ENCODE data around the gene CDK11B. TPM values are rescaled to one million over a fixed set of nuclear protein-coding genes. Genes with fewer than 3 reads are reported as not detected.
A peak's percentile ranks its signal among the peaks of the same experiment; 100 is the strongest.

Gene CDK11B
- total and polyA plus RNA-seq, 3 experiments from 2014 or later: 18.3 to 45.6 (median 42.2) TPM

GRCh38 chr1:1612104-1612400 is 46.8 kb downstream of the CDK11B start:
- Mint-ChIP-seq H3K27me3 (no peaks in the 10 kb centered on the region), H3K36me3 (peaks cover 0 to 14% (median 0%) of the 10 kb centered on the region in 3 donors), H3K27ac (peak overlapping the region in 4 of 8 donors; percentile 18 to 74 (median 68)), H3K4me1 (peaks cover 22 to 36% (median 25%) of the 10 kb centered on the region in 3 donors), H3K4me3 (peak overlapping the region in 3 of 7 donors; percentile 7 to 88 (median 48)), H3K9me3 (peaks cover 0 to 2% (median 0%) of the 10 kb centered on the region in 5 donors)
- POLR2A ChIA-PET: interaction anchor here (0.7 kb wide), 1 partner anchor 496 kb away, joined by 3 read pairs; the partner anchor contains the start of gene C1orf159
- CTCF ChIA-PET: no interaction called here
- Histone ChIP-seq H3K9me3 (ENCODE audit: low read length) (no peaks in the 10 kb centered on the region), H3K4me1 (ENCODE audit: insufficient read depth, low read length) (peaks cover 29% of the 10 kb centered on the region), H3K36me3 (ENCODE audit: insufficient read depth, low read length) (no peaks in the 10 kb centered on the region), H3K4me3 (ENCODE audit: low read length) (no peak overlapping the region), H3K27me3 (ENCODE audit: insufficient read depth, low read length, poor library complexity, severe bottlenecking) (no peaks in the 10 kb centered on the region), H3K27ac (ENCODE audit: low read depth, low read length) (no peak overlapping the region)
- DNase-seq: no peak

- Histone ChIP-seq H3K27me3 (ENCODE audit: insufficient read depth, low read length, poor library complexity, severe bottlenecking) (no peaks in the 10 kb centered on the region), H3K4me1 (ENCODE audit: insufficient read depth, low read length) (peaks cover 27% of the 10 kb centered on the region), H3K36me3 (ENCODE audit: insufficient read depth, low read length) (no peaks in the 10 kb centered on the region), H3K4me3 (ENCODE audit: low read length) (no peak overlapping the region), H3K9me3 (ENCODE audit: low read length) (no peaks in the 10 kb centered on the region), H3K27ac (ENCODE audit: low read depth, low read length) (no peak overlapping the region)
- no peak for DNase-seq
- H3K27me3 Mint-ChIP-seq: no peaks in the 10 kb centered on the region
- H3K36me3 Mint-ChIP-seq: peaks cover 0 to 13% (median 0%) of the 10 kb centered on the region in 3 donors
- peaks cover 22 to 34% (median 30%) of the 10 kb centered on the region in 3 donors for H3K4me1 Mint-ChIP-seq
- peak overlapping the region in 2 of 7 donors; percentile 30 to 40 for H3K4me3 Mint-ChIP-seq
- CTCF ChIA-PET: no interaction called here
- peaks cover 0 to 2% (median 0%) of the 10 kb centered on the region in 5 donors for H3K9me3 Mint-ChIP-seq
- peak overlapping the region in 1 of 8 donors; percentile 63 for H3K27ac Mint-ChIP-seq
- POLR2A ChIA-PET: no interaction called here
Observed at GRCh38 chr1:1610796-1611195, 48.0 kb downstream of the CDK11B start.

GRCh38 chr1:1609822-1610485 is 48.9 kb downstream of the CDK11B start:
- H3K36me3 Mint-ChIP-seq: peaks cover 0 to 11% (median 0%) of the 10 kb centered on the region in 3 donors
- peaks cover 0 to 2% (median 0%) of the 10 kb centered on the region in 5 donors for H3K9me3 Mint-ChIP-seq
- H3K36me3 ChIP-seq (ENCODE audit: insufficient read depth, low read length): no peaks in the 10 kb centered on the region
- H3K27me3 ChIP-seq (ENCODE audit: insufficient read depth, low read length, poor library complexity, severe bottlenecking): no peaks in the 10 kb centered on the region
- H3K4me3 ChIP-seq (ENCODE audit: low read length): no peak overlapping the region
- no peaks in the 10 kb centered on the region for H3K9me3 ChIP-seq (ENCODE audit: low read length)
- H3K27me3 Mint-ChIP-seq: no peaks in the 10 kb centered on the region
- DNase-seq: no peak
- peaks cover 27% of the 10 kb centered on the region for H3K4me1 ChIP-seq (ENCODE audit: insufficient read depth, low read length)
- H3K27ac ChIP-seq (ENCODE audit: low read depth, low read length): no peak overlapping the region
- no peak overlapping the region for H3K27ac Mint-ChIP-seq
- no peak overlapping the region for H3K4me3 Mint-ChIP-seq
- peaks cover 20 to 32% (median 29%) of the 10 kb centered on the region in 3 donors for H3K4me1 Mint-ChIP-seq
- POLR2A ChIA-PET: interaction anchor here (0.6 kb wide), 1 partner anchor 19 kb away, joined by 3 read pairs; no protein-coding TSS in a partner anchor
- CTCF ChIA-PET: interaction anchor here (1.1 kb wide), 1 partner anchor 19 kb away, joined by 4 read pairs; no protein-coding TSS in a partner anchor

GRCh38 chr1:1606232-1606631 is 52.6 kb downstream of the CDK11B start:
- Mint-ChIP-seq H3K27ac (no peak overlapping the region), H3K9me3 (no peaks in the 10 kb centered on the region), H3K4me1 (peaks cover 3 to 11% (median 8%) of the 10 kb centered on the region in 3 donors), H3K27me3 (no peaks in the 10 kb centered on the region), H3K4me3 (no peak overlapping the region), H3K36me3 (no peaks in the 10 kb centered on the region)
- CTCF ChIA-PET: no interaction called here
- H3K27me3 ChIP-seq (ENCODE audit: insufficient read depth, low read length, poor library complexity, severe bottlenecking): no peaks in the 10 kb centered on the region
- POLR2A ChIA-PET: no interaction called here
- DNase-seq: no peak
- H3K27ac ChIP-seq (ENCODE audit: low read depth, low read length): no peak overlapping the region
- H3K9me3 ChIP-seq (ENCODE audit: low read length): no peaks in the 10 kb centered on the region
- no peaks in the 10 kb centered on the region for H3K36me3 ChIP-seq (ENCODE audit: insufficient read depth, low read length)
- H3K4me3 ChIP-seq (ENCODE audit: low read length): no peak overlapping the region
- H3K4me1 ChIP-seq (ENCODE audit: insufficient read depth, low read length): peaks cover 11% of the 10 kb centered on the region

GRCh38 chr1:1605724-1606123 is 53.1 kb downstream of the CDK11B start:
- H3K27ac ChIP-seq (ENCODE audit: low read depth, low read length): no peak overlapping the region
- no peaks in the 10 kb centered on the region for H3K9me3 Mint-ChIP-seq
- H3K4me1 ChIP-seq (ENCODE audit: insufficient read depth, low read length): peaks cover 12% of the 10 kb centered on the region
- no peak overlapping the region for H3K27ac Mint-ChIP-seq
- no peaks in the 10 kb centered on the region for H3K27me3 ChIP-seq (ENCODE audit: insufficient read depth, low read length, poor library complexity, severe bottlenecking)
- peaks cover 3 to 11% (median 8%) of the 10 kb centered on the region in 3 donors for H3K4me1 Mint-ChIP-seq
- H3K9me3 ChIP-seq (ENCODE audit: low read length): no peaks in the 10 kb centered on the region
- H3K27me3 Mint-ChIP-seq: no peaks in the 10 kb centered on the region
- no peaks in the 10 kb centered on the region for H3K36me3 ChIP-seq (ENCODE audit: insufficient read depth, low read length)
- ChIA-PET CTCF (no interaction called here), POLR2A (no interaction called here)
- H3K4me3 Mint-ChIP-seq: no peak overlapping the region
- H3K4me3 ChIP-seq (ENCODE audit: low read length): no peak overlapping the region
- no peak for DNase-seq
- no peaks in the 10 kb centered on the region for H3K36me3 Mint-ChIP-seq

- Histone ChIP-seq H3K9me3 (ENCODE audit: low read length) (no peaks in the 10 kb centered on the region), H3K27me3 (ENCODE audit: insufficient read depth, low read length, poor library complexity, severe bottlenecking) (no peaks in the 10 kb centered on the region), H3K4me1 (ENCODE audit: insufficient read depth, low read length) (peaks cover 17% of the 10 kb centered on the region), H3K4me3 (ENCODE audit: low read length) (no peak overlapping the region), H3K36me3 (ENCODE audit: insufficient read depth, low read length) (no peaks in the 10 kb centered on the region), H3K27ac (ENCODE audit: low read depth, low read length) (no peak overlapping the region)
- H3K27me3 Mint-ChIP-seq: no peaks in the 10 kb centered on the region
- ChIA-PET CTCF (no interaction called here), POLR2A (no interaction called here)
- peaks cover 3 to 11% (median 8%) of the 10 kb centered on the region in 3 donors for H3K4me1 Mint-ChIP-seq
- H3K36me3 Mint-ChIP-seq: no peaks in the 10 kb centered on the region
- H3K27ac Mint-ChIP-seq: no peak overlapping the region
- H3K9me3 Mint-ChIP-seq: no peaks in the 10 kb centered on the region
- DNase-seq: no peak
- no peak overlapping the region for H3K4me3 Mint-ChIP-seq
Observed at GRCh38 chr1:1605034-1605591, 53.7 kb downstream of the CDK11B start.

GRCh38 chr1:1604374-1605033 is 54.3 kb downstream of the CDK11B start:
- CTCF ChIA-PET: no interaction called here
- no peak overlapping the region for H3K4me3 ChIP-seq (ENCODE audit: low read length)
- no peak overlapping the region for H3K4me3 Mint-ChIP-seq

More at GRCh38 chr1:1604374-1605033, 54.3 kb downstream of the CDK11B start:
- Histone ChIP-seq H3K27me3 (ENCODE audit: insufficient read depth, low read length, poor library complexity, severe bottlenecking) (no peaks in the 10 kb centered on the region), H3K36me3 (ENCODE audit: insufficient read depth, low read length) (no peaks in the 10 kb centered on the region), H3K27ac (ENCODE audit: low read depth, low read length) (no peak overlapping the region), H3K9me3 (ENCODE audit: low read length) (no peaks in the 10 kb centered on the region), H3K4me1 (ENCODE audit: insufficient read depth, low read length) (peaks cover 17% of the 10 kb centered on the region)
- H3K27me3 Mint-ChIP-seq: no peaks in the 10 kb centered on the region
- POLR2A ChIA-PET: no interaction called here
- H3K9me3 Mint-ChIP-seq: no peaks in the 10 kb centered on the region
- H3K4me1 Mint-ChIP-seq: peaks cover 3 to 11% (median 8%) of the 10 kb centered on the region in 3 donors
- no peaks in the 10 kb centered on the region for H3K36me3 Mint-ChIP-seq
- H3K27ac Mint-ChIP-seq: peak overlapping the region in 2 of 8 donors; percentile 17 to 38
- no peak for DNase-seq
